Measurements from ENCODE around the gene SHKBP1.

Gene SHKBP1

DNA sequence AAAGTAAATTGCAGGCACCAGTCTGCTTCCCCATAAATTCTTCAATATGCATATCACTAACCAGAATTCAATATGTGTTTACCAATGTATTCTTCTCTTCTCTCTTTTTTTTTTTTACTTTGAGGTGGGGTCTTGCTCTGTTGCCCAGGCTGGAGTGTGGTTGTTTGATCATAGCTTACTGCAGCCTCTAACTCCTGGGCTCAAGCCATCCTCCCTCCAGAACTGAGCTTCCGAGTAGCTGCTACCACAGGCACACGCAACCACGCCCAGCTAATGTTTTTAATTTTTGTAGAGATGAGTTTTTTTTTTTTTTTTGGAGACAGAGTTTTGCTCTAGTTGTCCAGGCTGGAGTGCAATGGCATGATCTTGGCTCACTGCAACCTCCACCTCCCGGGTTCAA lies 41.3 kb downstream of the SHKBP1 start:
- intact Hi-C loops (cut with DNase I; ENCODE audit: low total_unique reads), result no loop called here
- no peaks in the 10 kb centered on the region for H3K27me3 ChIP-seq
- H3K36me3 ChIP-seq, result peaks cover 35 to 40% (median 39%) of the 10 kb centered on the region in 3 donors
- H3K4me3 ChIP-seq, result no peak overlapping the region
- H3K4me1 ChIP-seq, result peaks cover 0 to 21% (median 10%) of the 10 kb centered on the region in 4 donors
- TF ChIP-seq, protein P1, sequence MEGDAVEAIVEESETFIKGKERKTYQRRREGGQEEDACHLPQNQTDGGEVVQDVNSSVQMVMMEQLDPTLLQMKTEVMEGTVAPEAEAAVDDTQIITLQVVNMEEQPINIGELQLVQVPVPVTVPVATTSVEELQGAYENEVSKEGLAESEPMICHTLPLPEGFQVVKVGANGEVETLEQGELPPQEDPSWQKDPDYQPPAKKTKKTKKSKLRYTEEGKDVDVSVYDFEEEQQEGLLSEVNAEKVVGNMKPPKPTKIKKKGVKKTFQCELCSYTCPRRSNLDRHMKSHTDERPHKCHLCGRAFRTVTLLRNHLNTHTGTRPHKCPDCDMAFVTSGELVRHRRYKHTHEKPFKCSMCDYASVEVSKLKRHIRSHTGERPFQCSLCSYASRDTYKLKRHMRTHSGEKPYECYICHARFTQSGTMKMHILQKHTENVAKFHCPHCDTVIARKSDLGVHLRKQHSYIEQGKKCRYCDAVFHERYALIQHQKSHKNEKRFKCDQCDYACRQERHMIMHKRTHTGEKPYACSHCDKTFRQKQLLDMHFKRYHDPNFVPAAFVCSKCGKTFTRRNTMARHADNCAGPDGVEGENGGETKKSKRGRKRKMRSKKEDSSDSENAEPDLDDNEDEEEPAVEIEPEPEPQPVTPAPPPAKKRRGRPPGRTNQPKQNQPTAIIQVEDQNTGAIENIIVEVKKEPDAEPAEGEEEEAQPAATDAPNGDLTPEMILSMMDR (IDR thresholded peaks at IDR 0.05), result no peak
- no peak overlapping the region for H3K27ac ChIP-seq
- H3K9me3 ChIP-seq, result no peaks in the 10 kb centered on the region
- DNase-seq, result no peak

- DNase-seq, result no peak
- Histone ChIP-seq H3K27me3 (no peaks in the 10 kb centered on the region), H3K27ac (no peak overlapping the region), H3K9me3 (no peaks in the 10 kb centered on the region), H3K4me3 (no peak overlapping the region), H3K4me1 (peaks cover 0 to 8% (median 2%) of the 10 kb centered on the region in 4 donors), H3K36me3 (peaks cover 35 to 55% (median 49%) of the 10 kb centered on the region in 3 donors)
- TF ChIP-seq, protein P1 (IDR thresholded peaks at IDR 0.05), result no peak
- intact Hi-C loops (cut with DNase I; ENCODE audit: low total_unique reads), result no loop called here
Observed at GRCh38 chr19:40619333-40620160, 42.9 kb downstream of the SHKBP1 start.

DNA sequence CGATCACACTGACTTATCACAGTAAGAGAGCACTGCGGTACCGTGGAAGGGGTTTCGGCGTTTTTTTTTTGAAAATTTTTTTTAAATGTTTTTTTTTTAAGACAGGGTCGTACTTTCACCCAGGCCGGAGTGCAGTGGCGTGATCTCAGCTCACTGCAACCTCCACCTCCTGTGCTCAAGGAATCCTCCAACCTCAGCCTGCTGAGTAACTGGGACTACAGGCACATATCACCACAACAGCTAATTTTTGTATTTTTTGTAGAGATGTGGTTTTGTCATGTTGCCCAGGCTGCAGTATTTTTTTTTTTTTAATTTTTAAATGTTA lies 43.5 kb downstream of the SHKBP1 start:
- Histone ChIP-seq H3K9me3 (no peaks in the 10 kb centered on the region), H3K4me1 (peaks cover 0 to 3% (median 0%) of the 10 kb centered on the region in 4 donors), H3K27me3 (no peaks in the 10 kb centered on the region), H3K27ac (no peak overlapping the region), H3K4me3 (no peak overlapping the region), H3K36me3 (peaks cover 35 to 56% (median 49%) of the 10 kb centered on the region in 3 donors)
- no peak for DNase-seq
- intact Hi-C loops (cut with DNase I; ENCODE audit: low total_unique reads), result no loop called here
- TF ChIP-seq, protein P1 (IDR thresholded peaks at IDR 0.05), result no peak

- Histone ChIP-seq H3K9me3 (no peaks in the 10 kb centered on the region), H3K27ac (no peak overlapping the region), H3K36me3 (peaks cover 39 to 67% (median 56%) of the 10 kb centered on the region in 3 donors), H3K4me1 (no peaks in the 10 kb centered on the region), H3K4me3 (no peak overlapping the region), H3K27me3 (no peaks in the 10 kb centered on the region)
- TF ChIP-seq, protein P1 (IDR thresholded peaks at IDR 0.05), result no peak
- intact Hi-C loops (cut with DNase I; ENCODE audit: low total_unique reads), result no loop called here
- DNase-seq, result no peak
Observed at GRCh38 chr19:40621283-40621682, 44.6 kb downstream of the SHKBP1 start.

GRCh38 chr19:40621966-40622772 lies 45.5 kb downstream of the SHKBP1 start:
- TF ChIP-seq, protein P1 (IDR thresholded peaks at IDR 0.05), result no peak
- Histone ChIP-seq H3K27me3 (no peaks in the 10 kb centered on the region), H3K4me3 (no peak overlapping the region), H3K4me1 (no peaks in the 10 kb centered on the region), H3K9me3 (no peaks in the 10 kb centered on the region), H3K27ac (no peak overlapping the region), H3K36me3 (peaks cover 39 to 76% (median 57%) of the 10 kb centered on the region in 3 donors)
- DNase-seq, result no peak
- intact Hi-C loops (cut with DNase I; ENCODE audit: low total_unique reads), result no loop called here
